Effector CD4-positive, alpha-beta T cell (primary cell): ENCODE measurements around the gene KIF4A.
"Not testable (repeated sequence)": the region's sequence is repeated elsewhere in the genome, so short reads cannot be mapped to it uniquely, and the experiment has no call there.

Source experiments
- DNase-seq: peaks from one replicate; pipeline ENCODE4 v3.0.0-alpha.2; 2020

The KIF4A gene

DNA sequence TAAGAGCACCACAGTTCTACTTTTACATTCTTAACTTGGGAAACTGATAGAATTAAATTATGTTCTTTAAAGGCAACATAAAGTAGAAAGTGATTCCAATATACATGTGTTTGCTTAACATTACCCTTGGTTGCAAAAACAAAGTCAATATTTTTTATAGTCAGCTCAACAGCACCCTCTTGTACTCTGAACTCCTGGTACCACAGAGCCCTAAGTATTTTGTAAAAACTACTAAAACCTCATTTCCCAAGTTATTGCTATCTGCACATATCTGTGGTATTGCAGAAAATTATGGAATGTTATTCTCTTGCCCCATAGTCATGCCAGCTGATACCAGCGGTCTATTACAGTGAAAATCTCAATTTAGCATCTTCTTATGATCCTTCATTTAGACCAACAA, 2.9 kb downstream of the KIF4A start:
- DNase-seq: no peak

DNA sequence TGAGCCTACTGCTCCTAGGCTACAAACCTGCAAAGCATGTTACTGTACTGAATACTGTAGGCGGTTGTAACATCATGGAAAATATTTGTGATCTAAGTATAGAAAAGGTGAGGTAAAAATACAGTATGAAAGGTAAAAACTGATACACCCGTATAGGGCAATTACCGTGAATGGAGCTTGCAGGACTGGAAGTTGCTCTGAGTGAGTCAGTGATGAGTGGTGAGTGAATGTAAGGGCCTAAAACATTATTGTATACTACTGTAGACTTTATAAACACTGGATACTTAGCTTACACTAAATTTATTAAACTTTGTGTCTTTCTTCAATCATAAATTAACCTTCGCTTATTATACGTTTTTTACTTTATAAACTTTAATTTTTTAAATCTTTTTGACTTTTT, 3.7 kb downstream of the KIF4A start:
- no peak for DNase-seq

DNA sequence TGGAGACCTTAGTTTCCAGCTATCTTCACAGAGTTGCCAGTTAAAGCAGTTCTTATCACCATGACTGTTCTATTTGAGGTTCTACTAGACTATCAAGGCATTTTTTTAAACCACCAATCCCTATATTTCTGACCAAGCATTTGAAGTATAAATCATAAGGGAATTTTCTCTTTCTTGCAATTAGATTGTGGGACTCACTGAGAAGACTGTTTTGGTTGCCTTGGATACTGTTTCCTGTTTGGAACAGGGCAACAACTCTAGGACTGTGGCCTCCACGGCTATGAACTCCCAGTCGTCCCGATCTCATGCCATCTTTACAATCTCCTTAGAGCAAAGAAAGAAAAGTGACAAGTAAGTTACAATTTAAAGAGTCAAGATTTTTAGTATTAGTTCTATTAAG, 11.8 kb downstream of the KIF4A start:
- no peak for DNase-seq

DNA sequence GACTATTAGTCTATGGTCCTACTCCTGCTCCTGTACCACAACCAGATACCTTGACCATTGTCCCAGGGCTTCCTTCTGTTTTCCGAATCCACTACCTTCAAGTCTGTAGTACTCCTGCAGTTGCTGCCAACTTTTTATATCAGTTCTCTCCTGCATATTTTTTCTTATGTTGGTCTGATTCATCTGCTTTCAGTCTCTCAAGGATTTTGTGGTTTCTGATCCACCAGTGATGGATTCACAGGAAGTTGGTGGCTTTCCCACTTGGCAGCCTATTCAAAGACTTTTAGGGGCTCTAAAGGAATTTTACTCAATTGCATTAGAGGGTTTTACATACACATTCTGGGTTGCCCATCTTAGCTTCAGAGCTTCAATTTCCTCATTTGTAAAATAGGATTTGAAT, 23.6 kb downstream of the KIF4A start:
- no peak for DNase-seq

DNA sequence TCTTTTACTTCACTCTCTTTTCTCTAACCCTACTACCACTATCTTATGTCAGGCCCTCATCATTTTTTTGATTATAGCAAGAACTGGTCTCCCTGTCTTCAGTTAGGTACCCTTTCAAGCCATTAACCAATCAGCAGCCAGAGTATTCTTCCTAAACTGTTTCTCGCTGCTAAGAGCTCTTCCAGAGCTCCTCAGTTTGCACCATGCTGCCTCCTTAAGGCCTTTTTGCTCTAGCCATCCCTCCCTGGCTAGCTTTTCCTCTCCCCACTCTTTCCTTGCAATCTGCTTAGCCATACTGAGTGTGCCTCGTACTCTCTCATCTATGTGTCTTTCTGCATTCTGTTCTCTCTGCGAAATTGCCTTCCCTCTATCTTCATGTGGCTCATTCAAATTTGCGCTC, 32.9 kb downstream of the KIF4A start:
- DNase-seq: no peak

DNA sequence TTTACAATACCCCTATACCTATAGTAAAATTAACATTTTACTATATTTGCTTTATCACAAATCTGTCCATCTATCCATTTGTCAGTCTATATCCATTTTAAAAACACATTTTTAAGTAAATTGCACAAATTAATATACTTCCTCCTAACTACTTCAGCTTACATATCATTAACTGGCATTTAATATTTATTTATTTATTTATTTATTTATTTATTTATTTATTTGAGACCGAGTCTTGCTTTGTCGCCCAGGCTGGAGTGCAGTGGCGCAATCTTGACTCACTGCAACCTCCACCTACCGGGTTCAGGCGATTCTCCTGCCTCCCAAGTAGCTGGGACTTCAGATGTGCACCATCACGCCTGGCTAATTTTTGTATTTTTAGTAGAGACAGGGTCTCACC, 33.7 kb downstream of the KIF4A start:
- not testable (repeated sequence) for DNase-seq

DNA sequence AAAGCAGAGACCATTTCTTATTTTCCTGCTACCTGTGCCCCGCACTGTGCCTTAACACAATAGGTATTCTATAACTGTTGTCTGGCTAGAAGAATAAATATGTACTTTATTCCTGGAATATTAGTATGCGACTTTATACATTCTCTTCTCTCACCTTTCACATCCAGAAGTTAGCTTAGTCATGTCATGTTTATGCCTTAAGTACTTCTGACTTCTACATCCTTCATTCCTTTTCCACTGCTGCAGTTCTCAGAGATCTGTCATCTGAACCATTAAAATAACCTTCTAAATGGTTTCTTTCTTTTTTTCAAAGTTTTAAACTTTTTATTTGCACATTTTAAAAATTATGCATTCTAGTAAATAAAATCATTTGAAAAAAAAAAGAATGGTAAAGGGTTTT, 34.4 kb downstream of the KIF4A start:
- DNase-seq: no peak

DNA sequence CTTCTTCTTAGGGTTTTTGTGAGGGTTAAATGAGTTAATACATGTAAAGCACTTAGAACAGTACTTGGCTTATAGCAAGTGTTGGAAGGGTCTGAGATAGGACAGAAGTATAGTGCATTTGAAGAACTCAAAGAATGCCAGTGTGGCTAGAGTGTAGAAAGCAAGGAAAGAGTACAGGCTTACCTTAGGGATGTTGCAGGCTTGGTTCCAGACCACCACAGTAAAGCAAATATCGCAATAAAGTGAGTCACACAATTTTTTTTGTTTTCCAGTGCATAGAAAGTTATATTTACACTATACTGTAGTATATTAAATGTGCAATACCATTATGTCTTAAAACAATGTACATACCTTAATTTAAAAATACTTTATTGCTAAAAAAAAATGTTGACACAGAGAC, 41.3 kb downstream of the KIF4A start:
- no peak for DNase-seq

DNA sequence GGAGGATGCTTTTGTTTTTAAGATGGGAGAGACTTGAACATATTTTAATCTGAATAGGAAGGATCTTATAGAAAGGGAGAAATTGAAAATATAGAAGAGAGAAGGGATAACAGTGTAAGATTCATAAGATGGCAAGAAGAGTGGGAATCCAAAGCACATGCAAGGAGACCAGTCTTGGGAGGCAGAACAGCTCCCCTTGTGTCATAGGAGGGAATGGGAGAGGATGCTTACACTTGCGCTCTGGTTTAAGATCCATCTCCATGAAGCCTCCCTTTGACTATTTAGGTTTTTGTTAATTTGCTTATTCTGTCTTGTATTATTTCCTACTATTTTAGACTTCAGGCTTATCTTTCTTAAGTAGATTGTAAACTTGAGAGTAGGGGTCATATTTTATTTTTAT, 42.7 kb downstream of the KIF4A start:
- DNase-seq: no peak

DNA sequence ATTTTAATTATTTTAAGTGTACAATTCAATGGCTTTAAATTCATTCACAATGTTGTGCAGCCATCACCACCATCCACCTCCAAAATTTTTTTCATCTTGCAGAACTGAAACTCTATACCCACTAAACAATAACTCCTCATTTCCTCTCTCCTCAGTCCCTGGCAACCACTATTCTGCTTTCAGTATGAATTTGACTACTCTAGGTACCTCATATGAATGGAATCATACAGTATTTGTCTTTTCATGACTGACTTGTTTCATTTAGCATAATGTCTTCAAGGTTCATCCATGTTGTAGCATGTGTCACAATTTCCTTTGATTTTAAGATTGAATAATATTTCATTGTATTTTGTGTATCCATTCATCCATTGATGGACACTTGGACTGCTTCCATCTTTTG, 46.9 kb downstream of the KIF4A start:
- DNase-seq: no peak

DNA sequence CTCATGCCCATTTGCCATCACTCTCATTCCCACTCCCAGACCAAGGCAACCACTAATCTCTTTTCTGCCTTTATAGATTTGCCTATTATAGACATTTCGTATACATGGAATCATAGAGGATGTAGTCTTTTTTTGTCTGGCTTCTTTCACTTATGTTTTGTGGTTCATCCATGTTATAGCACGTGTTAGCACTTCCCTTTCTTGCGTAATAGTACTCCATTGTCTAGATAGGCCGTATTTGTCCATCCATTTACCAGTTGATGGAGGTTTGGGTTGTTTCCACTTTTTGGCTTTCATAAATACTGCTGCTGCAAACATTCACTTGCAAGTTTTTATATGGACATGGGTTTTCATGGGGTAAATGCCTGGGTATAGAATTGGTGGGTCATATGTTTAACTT, 48.4 kb downstream of the KIF4A start:
- DNase-seq: no peak

DNA sequence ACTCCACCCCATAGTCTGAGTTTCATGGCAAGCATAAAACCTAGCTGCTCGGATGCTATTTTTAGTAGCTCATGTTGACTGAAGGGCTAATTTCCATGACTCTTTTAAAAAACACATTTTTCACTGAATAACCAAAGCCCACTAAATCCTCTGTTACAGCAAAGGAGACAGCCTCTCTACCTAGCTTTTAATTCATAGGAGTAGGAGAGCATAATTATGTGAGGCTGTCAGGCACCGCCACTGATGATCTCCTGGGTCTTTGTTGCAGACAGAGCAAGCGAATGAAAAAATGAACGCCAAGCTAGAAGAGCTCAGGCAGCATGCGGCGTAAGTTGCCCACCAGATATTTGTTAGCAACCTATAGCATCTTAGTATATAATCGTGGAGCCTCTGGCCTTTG, 53.5 kb downstream of the KIF4A start:
- no peak for DNase-seq

DNA sequence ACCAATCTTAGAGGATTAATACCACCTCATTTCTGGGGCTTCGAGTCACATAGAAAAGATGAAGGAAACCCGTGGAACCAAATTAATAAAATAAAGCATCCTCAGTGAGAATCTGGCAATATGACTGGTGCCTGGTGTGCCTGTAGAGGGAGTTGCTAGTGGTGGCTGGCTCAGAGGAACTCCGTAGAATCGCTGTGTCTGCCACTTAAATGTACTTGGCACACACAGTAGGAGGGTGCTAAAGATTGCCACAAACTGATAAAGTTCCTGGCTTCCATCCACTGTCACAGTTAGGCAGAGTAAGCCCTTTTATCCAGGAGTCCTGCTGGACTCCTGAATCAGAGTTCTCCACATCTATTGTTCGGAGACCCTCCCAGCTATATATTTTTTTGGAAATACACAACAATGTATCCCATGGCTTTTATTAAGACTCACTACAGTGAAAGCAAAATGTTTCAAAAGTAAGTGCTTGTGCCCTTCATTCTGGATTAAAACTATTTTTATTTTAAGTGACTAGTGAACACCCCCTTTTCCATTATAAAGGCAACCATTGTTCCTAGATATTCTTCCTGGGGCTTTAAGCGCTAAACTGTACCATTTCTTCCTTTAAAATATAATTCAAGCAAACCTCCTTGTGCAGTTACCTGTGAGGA, 56.6 kb downstream of the KIF4A start:
- no peak for DNase-seq

DNA sequence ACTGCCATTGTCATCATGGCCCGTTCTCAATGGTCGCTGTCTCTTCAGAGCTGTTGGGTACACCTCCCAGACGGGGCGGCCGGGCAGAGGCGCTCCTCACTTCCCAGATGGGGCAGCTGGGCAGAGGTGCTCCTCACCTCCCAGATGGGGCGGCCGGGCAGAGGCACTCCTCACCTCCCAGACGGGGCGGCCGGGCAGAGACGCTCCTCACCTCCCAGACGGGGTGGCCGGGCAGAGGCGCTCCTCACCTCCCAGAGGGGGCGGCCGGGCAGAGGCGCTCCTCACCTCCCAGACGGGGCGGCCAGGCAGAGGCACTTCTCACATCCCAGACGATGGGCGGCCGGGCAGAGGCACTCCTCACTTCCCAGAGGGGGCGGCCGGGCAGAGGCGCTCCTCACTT, 58.9 kb downstream of the KIF4A start:
- DNase-seq: not testable (repeated sequence)

DNA sequence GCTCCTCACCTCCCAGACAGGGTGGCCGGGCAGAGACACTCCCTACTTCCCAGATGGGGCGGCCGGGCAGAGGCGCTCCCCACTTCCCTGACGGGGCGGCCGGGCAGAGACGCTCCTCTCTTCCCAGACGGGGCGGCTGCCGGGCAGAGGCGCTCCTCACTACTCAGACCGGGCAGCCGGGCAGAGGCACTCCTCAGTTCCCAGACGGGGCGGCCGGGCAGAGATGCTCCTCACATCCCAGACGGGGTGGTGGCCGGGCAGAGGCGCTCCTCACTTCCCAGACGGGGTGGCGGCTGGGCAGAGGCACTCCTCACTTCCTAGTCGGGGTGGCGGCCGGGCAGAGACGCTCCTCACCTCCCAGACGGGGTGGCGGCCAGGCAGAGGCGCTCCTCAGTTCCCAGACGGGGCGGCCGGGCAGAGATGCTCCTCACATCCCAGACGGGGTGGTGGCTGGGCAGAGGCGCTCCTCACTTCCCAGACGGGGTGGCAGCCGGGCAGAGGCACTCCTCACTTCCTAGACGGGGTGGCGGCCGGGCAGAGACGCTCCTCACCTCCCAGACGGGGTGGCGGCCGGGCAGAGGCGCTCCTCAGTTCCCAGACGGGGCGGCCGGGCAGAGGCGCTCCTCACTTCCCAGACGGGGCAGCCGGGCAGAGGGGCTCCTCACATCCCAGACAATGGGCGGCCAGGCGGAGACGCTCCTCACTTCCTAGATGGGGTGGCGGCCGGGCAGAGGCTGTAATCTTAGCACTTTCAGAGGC, 59.6 kb downstream of the KIF4A start:
- DNase-seq: not testable (repeated sequence)

DNA sequence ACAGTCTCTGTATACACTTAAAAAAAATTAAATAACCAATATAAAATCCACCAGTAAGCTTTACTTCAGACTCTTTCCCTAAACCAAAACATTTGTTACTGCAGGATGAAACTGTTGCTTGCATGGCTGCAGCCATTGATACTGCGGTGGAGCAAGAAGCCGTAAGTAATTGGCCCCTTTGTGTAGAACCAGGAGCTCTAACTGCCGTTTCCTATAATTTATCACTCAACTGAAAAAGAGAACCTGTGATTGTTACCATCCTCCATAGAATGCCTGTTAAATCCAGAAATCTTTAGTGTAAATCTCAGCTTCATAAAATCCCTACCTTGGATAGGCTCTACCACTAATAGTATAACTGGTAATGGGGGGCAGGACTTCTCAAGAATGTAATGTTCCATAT, 62.6 kb downstream of the KIF4A start:
- no peak for DNase-seq

DNA sequence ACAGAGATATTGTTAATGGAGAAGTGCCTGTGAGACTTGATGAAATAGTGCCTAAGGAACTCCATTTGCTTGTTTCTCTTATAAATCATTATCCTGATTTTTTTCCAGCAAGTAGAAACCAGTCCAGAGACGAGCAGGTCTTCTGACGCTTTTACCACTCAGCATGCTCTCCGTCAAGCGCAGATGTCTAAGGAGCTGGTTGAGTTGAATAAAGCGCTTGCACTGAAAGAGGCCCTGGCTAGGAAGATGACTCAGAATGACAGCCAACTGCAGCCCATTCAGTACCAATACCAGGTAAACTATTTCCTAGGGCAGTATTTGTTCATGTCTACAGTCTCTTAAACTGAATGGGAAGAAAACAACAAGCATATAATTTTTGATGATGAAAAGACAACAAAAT, 63.6 kb downstream of the KIF4A start:
- no peak for DNase-seq

DNA sequence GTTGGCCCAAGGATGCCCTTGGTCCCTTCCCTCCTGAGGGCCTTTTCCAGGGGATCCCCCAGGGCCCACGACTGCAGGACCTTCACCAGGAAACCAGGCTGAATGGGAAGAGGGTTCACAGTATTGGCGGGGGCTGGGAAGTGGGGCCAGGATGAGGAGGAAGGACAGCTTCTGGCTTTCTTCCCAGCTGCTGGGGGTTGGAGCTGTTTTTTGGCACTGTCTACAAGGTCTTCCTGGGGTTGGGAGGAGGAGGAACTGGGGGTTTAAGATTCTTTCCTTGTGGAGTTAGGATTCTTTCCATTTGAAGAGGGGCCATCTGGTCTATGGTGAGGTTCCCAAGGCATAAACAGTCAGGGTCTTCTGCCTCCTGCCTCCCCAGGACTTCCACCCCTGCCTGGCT, 64.8 kb downstream of the KIF4A start:
- no peak for DNase-seq

DNA sequence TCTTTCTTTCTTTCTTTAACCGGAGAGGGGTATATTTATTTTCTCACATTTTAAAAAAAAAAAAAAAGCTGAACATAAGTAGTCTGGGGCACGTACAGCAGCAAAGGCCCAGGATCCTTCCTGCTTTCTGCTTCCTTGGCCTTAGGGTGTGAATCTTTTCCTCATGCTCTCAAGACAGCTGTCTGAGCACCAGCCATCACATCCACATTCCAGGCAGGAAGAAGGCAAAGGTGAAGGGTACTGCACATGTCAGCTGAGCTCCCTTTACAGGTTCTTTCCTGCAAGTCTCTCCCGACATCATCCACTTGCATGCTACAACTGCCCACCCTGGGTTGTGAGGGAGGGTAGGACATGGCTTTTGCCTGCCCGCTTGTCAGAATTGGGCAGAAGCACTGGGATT, 69.6 kb downstream of the KIF4A start:
- no peak for DNase-seq

DNA sequence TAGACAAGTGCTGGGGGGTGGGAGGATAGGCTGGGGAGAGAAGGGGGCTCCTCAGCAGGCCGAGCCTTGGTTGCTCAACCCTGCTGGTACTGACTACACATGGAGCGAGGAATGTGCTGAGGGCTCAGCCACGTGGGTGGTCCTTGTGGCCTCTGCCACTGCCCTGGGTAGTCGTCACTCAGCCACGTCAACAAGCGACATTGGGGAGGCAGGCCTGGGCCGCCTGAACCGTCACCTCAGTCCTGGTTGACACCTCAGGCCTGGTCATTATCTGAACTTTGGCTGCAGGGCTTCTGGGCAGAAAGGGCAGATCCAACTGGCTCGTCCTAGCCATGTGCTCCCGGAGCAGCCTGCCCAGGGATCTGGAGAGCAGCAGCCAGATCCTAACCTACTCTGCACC, 70.5 kb downstream of the KIF4A start:
- no peak for DNase-seq

DNA sequence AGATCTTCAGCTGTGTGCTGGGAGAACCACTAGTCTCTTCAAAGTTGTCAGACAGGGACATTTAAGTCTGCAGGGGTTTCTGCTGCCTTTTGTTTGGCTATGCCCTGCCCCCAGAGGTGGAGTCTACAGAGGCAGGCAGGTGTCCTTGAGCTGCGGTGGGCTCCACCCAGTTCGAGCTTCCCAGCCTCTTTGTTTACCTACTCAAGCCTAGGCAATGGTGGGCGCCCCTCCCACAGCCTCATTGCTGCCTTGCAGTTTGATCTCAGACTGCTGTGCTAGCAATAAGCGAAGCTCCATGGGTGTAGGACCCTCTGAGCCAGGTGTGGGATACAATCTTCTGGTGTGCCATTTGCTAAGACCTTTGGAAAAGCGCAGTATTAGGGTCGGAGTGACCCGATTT, 78.8 kb downstream of the KIF4A start:
- not testable (repeated sequence) for DNase-seq

DNA sequence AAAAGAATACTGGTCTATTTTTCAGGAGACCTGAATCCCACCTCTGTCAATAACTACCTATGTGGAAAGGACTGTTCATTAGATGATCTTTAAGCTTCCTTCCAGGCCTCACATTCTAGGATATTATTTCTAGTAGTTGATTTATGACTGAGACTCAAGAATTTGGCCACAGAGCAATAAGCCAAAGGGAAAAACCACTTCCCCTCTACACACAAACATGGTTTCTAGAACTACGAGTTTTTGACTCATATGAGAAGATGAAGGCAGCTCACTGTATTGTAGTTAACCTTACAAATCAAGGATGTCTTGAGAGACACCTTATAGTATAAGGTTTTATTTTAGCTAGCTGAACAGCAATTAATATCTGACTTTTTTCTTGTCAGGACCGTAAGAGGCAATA, 96.3 kb downstream of the KIF4A start:
- DNase-seq: no peak

DNA sequence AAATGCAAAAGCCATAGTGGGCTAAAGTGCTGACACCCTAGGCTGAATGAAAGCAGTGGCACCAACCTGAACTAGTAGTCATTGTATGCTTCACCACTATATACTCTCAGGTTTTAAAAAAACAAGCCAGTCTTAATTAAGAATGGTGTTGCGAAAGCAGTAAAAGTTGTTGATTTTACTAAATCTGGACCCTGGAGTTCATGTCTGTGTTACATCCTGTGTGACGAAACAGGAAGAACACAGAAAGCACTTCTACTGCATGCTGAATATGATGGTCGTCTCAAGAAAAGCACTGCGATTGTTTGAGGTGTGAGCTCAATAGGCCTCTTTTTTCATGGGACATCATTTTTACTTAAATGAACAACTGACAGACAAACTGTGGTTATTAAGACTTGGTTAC, 109.0 kb downstream of the KIF4A start:
- no peak for DNase-seq

DNA sequence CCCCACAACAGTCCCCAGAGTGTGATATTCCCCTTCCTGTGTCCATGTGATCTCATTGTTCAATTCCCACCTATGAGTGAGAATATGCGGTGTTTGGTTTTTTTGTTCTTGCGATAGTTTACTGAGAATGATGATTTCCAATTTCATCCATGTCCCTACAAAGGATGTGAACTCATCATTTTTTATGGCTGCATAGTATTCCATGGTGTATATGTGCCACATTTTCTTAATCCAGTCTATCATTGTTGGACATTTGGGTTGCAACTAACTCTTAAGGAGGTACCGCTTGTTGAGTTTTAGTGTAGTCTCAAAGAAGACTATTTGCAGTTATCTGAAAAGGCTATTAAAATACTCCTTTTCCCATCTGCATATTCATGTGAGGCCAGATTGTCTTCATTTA, 110.3 kb downstream of the KIF4A start:
- DNase-seq: not testable (repeated sequence)

DNA sequence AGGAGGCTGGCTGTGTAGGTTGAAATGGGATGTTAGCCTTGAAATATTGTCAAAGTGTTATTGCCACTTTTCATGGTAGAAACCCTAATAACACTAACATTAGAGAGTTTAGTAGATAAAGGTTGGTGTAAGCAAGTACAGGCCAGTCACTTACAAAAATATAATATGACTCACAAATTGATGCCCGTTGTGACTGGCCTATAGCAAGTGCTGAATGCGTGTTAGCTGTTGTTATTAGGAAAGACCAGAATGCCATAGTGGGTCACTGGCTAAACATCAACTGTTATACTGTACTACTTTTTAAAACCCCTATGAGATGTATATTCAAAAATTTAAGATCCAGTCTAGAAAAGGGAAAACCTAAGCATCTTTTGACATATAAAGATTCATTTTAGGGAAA, 112.8 kb downstream of the KIF4A start:
- no peak for DNase-seq
